Bone marrow (tissue), 2 donors: Measurements from ENCODE around the gene MYH10.
"Not testable (repeated sequence)": the region's sequence is repeated elsewhere in the genome, so short reads cannot be mapped to it uniquely, and the experiment has no call there.

Experiments
- DNase-seq, 2 donors: peaks; one replicate each; lab custom pipeline; 2025; lab: John Stamatoyannopoulos, UW

Gene MYH10

GRCh38 chr17:8556074-8556473 lies 74.5 kb downstream of the MYH10 start:
- no peak for DNase-seq

DNA sequence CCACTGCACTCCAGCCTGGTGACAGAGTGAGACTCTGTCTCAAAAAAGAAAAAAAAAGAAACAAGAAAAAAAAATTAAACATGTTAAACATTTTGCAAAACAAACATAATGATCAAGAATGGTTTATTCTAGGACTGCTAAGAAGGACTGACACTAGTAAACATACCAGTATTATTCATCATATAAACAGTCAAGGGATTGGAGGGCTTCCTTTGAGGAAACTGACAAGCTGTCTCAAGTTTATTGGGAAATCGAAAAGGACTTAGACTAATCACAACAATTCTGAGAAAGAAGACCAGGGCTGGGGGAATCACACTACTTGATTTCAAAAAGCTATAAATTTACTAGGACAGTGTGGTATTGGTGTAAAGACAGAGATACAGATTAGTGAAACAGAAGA lies 75.5 kb downstream of the MYH10 start:
- no peak for DNase-seq

DNA sequence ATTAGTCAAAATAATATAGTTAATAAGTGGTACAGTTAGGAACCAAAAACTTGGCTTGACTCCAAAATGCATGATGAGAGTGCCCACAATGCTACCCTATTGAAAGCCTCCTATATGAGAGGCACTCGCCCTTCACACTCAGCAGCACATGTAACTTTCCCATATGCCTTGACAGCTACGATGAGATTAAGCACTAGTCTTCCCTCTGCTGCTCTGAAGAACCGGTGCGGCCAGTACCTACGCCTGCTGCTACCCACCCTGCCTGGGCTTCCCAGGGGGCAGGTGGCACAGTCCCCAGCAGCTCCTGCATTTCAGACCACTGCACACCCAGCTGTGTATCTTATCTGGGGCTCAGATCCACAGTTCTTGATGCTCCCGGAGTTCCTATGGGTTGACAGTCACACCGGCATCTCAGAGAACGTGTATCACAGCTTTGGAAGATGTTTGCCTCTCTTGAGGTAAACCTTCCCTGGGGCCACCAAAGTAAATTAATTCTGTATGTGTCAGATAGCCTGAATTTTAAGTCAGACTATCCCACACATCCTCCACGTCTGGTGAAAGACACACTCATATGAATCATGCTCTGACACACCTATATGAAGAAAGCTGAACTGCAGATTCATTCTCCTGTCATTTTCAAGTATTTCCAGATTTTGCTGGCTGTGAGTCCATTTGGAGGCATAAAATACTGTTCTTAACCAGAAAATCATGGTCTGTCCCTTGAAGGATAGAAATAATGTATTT lies 77.8 kb downstream of the MYH10 start:
- DNase-seq: no peak

- no peak for DNase-seq
Observed at GRCh38 chr17:8542599-8543502, 87.7 kb downstream of the MYH10 start.

GRCh38 chr17:8539976-8540375 lies 90.5 kb downstream of the MYH10 start:
- not testable (repeated sequence) for DNase-seq

DNA sequence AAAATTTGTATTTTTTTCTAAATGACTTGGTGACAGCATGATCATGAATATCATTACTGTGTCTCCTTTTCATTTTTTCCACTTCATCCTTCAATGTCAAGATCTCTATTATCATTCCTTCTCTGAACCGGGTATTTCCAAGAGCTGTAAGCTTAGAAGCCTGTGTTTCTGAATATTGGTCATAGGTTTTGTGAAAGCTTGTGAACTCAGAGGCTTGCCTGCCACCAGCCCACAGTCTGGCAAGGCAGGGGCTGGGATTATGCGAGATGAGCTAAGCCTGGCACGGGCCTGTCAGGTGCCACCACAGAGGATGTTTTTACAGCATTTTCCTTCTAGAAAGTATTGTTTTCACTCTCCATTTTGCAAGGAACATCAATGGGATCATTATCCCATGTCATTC lies 92.8 kb downstream of the MYH10 start:
- DNase-seq: no peak

- no peak for DNase-seq
Observed at GRCh38 chr17:8534498-8535188, 95.9 kb downstream of the MYH10 start.

GRCh38 chr17:8532021-8532420 lies 98.5 kb downstream of the MYH10 start:
- DNase-seq: no peak

DNA sequence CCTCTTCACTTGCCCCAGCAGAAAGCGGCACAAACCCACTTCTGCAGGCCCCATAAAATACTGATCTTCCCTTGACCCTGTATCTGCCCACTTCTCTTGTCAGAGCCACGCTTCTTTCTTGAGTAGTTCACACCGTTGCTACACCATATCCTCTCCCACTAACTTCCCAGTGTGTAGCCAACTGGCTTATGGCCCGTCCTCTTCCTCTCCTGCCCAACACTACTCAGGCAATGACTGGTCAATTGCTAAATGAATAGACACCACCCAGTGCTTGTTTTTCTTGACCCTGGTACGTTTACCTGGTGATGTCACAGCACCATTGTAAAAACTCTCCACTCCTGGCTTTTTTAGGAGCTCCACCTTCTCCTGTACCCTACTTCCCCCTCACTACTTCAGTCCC lies 107.9 kb downstream of the MYH10 start:
- no peak for DNase-seq

DNA sequence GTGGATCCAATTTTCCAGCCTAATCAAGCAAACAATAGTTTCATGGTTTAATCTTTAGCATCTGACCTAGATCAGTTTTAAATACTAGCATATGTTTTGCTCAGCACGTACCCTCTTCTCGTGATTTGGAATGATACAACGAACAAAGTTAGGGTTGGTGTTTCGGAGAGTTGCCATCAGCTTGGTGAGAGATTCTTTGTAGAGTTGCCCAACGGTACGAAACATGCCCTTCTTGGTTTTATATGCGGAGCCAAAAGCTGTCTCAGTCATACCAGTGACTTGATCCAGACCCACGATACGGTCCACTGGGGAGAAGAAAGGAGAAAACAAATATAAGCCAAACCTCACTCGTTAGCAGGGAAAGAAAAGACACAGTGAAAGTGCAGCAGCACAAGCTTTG lies 109.5 kb downstream of the MYH10 start:
- no peak for DNase-seq

GRCh38 chr17:8518850-8519249 lies 111.7 kb downstream of the MYH10 start:
- DNase-seq: no peak

DNA sequence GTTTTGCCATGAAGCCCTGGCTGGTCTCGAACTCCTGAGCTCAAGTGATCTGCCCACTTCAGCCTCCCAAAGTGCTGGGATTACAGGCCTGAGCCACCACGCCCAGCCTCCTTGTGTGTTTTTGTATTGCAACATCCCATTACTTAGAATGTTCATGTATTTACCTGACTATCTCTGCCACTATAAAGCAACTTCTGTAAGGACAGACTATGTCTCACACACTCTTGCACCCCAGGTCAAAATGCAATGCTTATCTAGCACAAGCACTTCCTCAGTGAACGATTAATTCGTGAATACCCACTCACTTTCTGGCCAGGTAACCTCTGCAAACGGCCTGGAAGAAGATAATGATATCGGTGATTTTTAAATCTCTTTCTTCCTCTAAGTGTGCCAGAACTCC lies 112.2 kb downstream of the MYH10 start:
- DNase-seq: no peak

DNA sequence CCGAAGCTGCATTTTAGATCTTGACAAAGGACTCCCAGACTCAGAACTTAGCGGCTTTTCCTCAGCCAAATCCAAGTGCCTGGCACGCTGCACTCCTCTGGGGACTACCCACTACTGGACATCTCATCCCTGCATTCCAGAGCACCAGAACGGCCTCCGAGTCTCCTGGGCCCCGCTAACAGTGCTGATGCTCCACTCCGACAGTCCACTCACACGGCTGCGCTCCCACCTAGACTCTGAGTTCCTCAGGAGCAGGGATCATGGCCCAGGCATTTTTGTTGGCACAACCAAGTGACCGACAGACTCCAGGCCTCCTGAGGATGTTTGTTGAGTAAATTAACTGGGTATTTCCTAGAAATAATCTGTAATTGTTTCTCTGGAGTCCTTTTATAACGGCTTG lies 115.7 kb downstream of the MYH10 start:
- DNase-seq: no peak

DNA sequence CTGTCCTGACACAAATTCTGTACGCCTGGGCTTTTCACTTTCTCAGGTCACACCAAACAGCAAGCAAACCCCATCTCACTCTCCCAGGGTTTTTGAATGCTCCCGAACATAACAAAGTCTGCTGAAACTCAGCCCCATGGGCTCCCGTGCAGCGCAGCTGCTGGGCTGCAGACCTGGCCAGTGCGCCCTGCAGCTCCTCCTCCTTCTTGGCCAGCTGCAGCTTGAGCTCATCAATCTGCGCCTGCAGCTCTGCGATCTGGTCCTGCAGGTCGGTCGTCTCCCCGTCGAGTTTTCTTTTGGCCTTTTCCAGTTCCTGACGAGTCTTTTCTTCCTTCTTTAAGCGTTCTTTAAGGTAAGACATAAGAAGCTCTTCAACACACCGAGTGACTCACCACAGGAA lies 124.4 kb downstream of the MYH10 start:
- no peak for DNase-seq

DNA sequence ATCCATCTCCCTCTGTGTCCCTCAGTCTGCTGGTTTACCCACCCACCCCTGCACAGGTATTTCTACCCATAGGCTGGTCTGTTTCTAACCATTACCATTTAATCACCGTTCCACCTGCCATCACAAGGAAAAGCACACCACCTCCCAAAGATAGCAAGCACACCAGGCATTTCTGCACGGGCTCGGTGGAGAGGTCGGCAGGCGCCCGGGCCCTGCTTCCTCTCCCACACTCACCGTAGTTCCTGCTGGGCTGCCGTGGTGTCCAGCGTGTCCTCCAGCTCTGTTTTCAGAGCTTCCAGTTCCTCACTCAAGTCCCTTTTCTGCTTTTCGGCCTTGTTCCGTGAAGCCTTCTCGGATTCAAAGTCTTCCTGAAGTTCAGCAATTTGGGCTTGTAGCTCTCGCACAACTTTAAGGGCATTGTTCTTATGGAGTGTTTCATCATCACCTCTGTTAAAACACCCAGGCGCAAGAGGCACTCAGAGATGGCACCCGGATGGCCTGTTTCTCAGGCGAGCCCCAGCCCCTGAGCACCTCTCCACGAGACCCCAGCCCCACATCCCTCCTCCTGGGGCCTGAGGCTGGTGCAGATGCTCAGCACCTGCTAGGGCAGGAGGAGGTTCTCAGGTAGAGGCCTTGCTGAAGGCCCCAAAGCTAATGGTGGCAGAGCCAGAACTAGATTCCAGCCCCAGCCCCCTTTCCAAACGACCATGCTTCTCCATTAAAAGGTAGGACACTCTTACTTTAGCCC lies 125.9 kb downstream of the MYH10 start:
- no peak for DNase-seq

DNA sequence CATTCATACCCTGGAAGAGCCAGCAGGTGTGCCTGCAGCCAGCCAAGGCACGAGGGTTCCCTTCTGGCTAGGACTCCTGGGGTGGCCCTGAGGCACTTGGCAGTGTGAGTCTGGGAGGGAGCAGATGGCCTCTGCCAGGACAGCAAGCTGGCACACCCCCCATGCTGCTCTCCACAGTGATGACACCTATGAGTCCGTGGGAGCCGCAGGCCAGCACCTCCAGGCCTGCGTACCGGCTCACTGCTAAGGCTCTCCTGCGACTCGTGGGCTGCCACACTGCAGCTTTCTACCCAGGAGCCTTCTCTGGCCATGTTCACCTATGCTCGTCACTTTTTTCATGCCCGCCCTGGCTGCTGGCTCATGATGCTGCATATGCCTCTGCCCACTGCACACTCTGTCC lies 126.7 kb downstream of the MYH10 start:
- DNase-seq: no peak

DNA sequence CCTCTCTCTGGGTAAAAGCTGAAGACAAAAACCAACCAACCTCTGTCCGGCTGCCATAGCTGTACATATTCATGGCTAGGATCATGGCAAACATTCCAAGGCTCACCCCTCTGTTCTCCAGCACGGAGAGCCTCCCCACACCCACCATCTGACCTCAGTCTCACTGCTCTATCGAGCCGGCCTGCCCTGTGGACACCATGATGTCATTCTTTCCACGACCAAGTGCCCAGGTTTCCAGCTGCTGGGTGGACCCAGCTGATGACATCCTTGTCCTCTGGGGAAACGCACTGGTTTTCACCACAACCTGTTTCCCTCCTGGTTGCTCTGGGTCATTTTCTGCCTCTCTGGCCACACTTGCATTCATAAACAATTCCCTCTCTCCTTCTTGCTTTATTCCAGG lies 127.2 kb downstream of the MYH10 start:
- no peak for DNase-seq

DNA sequence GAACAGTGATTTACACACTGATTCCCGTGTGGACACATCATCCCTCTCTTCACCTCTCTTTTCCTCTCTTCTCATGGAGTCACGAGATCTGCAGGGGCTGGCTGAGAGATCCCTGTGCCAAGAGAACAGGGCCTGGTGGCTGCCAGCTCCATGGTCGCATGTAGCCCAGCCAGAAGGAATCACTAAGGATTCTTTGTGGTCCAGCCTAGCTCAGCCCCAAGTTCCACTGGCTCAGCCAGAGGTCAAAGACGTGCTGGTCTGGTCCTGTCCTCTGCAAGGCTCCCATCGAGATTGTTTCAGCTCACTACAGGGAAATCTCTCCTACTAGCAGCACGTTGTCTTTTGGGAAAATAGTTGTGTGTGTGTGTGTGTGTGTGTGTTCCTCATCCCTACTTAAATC lies 128.4 kb downstream of the MYH10 start:
- no peak for DNase-seq

DNA sequence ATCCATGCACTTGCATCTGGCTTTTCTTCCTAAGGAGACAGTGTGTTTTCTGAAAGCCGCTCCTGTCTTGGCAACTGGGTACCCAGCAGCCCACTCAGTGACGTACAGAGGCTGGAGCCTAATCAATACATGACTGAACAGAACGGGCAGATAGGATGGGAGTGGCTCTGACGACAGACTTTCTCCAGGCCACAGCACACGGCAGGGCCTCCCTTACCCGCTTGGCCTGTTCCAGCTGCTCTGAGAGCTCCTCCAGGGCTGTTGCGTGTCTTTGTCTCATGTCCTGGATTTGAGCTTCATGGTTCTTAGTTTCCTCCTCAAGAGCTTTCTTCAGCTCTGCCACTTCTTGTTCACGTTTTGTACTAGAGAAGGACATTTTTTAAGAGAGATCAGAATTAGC lies 129.9 kb downstream of the MYH10 start:
- DNase-seq: no peak

DNA sequence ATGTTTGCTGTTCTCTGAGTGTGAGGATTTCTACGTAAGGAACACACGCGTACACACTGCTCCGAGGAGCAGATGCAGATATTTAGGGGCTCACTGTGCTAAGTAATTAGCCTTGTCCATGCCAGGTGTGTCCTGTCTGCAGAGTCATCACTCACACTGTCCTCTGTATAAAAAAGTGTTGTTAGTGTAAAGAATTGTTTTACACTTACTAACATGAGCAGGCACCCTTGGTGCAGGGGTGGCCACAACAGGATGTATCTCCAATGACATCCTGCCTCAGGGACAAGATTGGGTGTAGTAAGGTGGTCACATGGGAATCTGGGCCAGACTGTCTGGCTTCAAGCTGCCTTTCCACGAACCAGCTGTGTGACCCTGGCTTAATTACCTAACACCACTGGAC lies 130.9 kb downstream of the MYH10 start:
- DNase-seq: no peak

DNA sequence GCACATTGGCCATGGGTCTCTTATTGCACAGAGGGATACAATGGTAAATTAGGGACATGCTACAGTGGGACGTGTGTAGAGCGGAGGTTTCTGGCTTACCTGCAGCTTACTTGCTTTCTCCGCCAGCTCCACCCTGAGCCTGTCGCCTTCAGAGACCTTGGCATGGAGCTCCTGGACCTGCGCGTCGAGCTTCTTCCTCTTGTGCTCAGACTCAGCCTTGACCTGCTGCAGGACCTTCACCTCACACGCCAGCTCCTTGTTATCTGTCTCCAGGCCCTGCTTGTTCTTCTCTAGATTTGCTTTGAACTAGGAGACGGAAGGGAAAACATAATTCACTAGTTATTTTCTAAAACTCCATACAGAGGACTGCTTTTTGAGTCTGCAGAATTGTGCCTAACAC lies 131.4 kb downstream of the MYH10 start:
- no peak for DNase-seq

GRCh38 chr17:8496081-8496480 lies 134.4 kb downstream of the MYH10 start:
- no peak for DNase-seq
